Measurements from ENCODE around the gene FSCB. TPM values are rescaled to one million over a fixed set of nuclear protein-coding genes. Genes with fewer than 3 reads are reported as not detected.

Gene FSCB
- not detected for polyA plus RNA-seq (2013, experiment 1 of 2)
- polyA plus RNA-seq (2013, experiment 2 of 2) = not detected

- no CpG with 5 or more reads among the region's 1 CpG for WGBS, 2 donors (ENCODE audit: extremely low coverage in 2 of 2, insufficient read length in 2 of 2, insufficient replicate concordance in 1 of 2)
- Histone ChIP-seq H2BK120ac (ENCODE audit: low read depth, low read length) (no peak within 1 kb of the TSS), H4K91ac (ENCODE audit: low read depth, low read length, poor library complexity) (no peak within 1 kb of the TSS), H3K27me3 (ENCODE audit: control insufficient read depth in 3 of 3, insufficient read depth in 3 of 3, low read depth in 1 of 3, low read length in 3 of 3) (no peaks in the 10 kb centered on the region), H2AK5ac (ENCODE audit: low read depth, low read length) (no peak within 1 kb of the TSS), H3K36me3 (replicated peaks in 1 of 2; ENCODE audit: control insufficient read depth in 2 of 2, insufficient read depth in 2 of 2, low read length in 2 of 2) (no peaks in the 10 kb centered on the region), H3K9me3 (replicated peaks in 1 of 2; ENCODE audit: control insufficient read depth in 2 of 2, insufficient read depth in 1 of 2, low read depth in 1 of 2, low read length in 2 of 2) (no peaks in the 10 kb centered on the region), H2BK12ac (ENCODE audit: low read length) (no peak within 1 kb of the TSS), H3K9ac (ENCODE audit: low read depth, low read length, poor library complexity) (no peak within 1 kb of the TSS), H4K8ac (ENCODE audit: low read depth, low read length) (no peak within 1 kb of the TSS), H3K4me1 (ENCODE audit: control insufficient read depth in 2 of 2, insufficient read depth in 1 of 2, low read depth in 1 of 2, low read length in 2 of 2) (no peaks in the 10 kb centered on the region), H3K23ac (ENCODE audit: low read depth, low read length, poor library complexity) (no peak within 1 kb of the TSS), H3K4ac (ENCODE audit: low read length) (no peak within 1 kb of the TSS), H2BK5ac (ENCODE audit: low read length) (no peak within 1 kb of the TSS), H3K27ac (replicated peaks; ENCODE audit: low read length) (no peak within 1 kb of the TSS), H3K18ac (ENCODE audit: low read length) (no peak within 1 kb of the TSS), H3K14ac (ENCODE audit: low read length) (no peak within 1 kb of the TSS), H3K79me1 (ENCODE audit: low read depth, low read length) (no peaks in the 10 kb centered on the region), H3K4me3 (ENCODE audit: low read length in 2 of 2) (no peak within 1 kb of the TSS), H3K4me2 (ENCODE audit: insufficient read depth, low read length, poor library complexity, severe bottlenecking) (no peak within 1 kb of the TSS), H2AFZ (ENCODE audit: low read length) (no peak within 1 kb of the TSS), H2BK15ac (ENCODE audit: low read length) (no peak within 1 kb of the TSS)
- DNase-seq (ENCODE audit: low spot score) = no peak
Measured at GRCh38 chr14:44507183-44507582, at the start of gene FSCB. TSS of gene FSCB (minus strand) at chr14:44507283. CDS start at chr14:44506987, 296 bp downstream.

GRCh38 chr14:44531658-44532057 lies 24.6 kb upstream of the FSCB start:
- H4K91ac ChIP-seq (ENCODE audit: low read depth, low read length, poor library complexity) = no peak overlapping the region
- H2BK5ac ChIP-seq (ENCODE audit: low read length) = no peak overlapping the region
- no CpG with 5 or more reads among the region's 2 CpGs for WGBS, 2 donors (ENCODE audit: extremely low coverage in 2 of 2, insufficient read length in 2 of 2, insufficient replicate concordance in 1 of 2)
- no peak overlapping the region for H4K8ac ChIP-seq (ENCODE audit: low read depth, low read length)
- no peaks in the 10 kb centered on the region for H3K79me1 ChIP-seq (ENCODE audit: low read depth, low read length)
- no peak overlapping the region for H2AFZ ChIP-seq (ENCODE audit: low read length)
- no peak overlapping the region for H3K9ac ChIP-seq (ENCODE audit: low read depth, low read length, poor library complexity)
- H3K36me3 ChIP-seq (replicated peaks in 1 of 2; ENCODE audit: control insufficient read depth in 2 of 2, insufficient read depth in 2 of 2, low read length in 2 of 2) = no peaks in the 10 kb centered on the region
- H3K4me1 ChIP-seq (ENCODE audit: control insufficient read depth in 2 of 2, insufficient read depth in 1 of 2, low read depth in 1 of 2, low read length in 2 of 2) = no peaks in the 10 kb centered on the region
- no peak for DNase-seq (ENCODE audit: low spot score)
- no peak overlapping the region for H3K23ac ChIP-seq (ENCODE audit: low read depth, low read length, poor library complexity)
- H3K4ac ChIP-seq (ENCODE audit: low read length) = no peak overlapping the region
- no peak overlapping the region for H3K18ac ChIP-seq (ENCODE audit: low read length)
- no peak overlapping the region for H2BK120ac ChIP-seq (ENCODE audit: low read depth, low read length)
- H3K27me3 ChIP-seq (ENCODE audit: control insufficient read depth in 3 of 3, insufficient read depth in 3 of 3, low read depth in 1 of 3, low read length in 3 of 3) = no peaks in the 10 kb centered on the region
- no peak overlapping the region for H3K27ac ChIP-seq (replicated peaks; ENCODE audit: low read length)
- H2BK12ac ChIP-seq (ENCODE audit: low read length) = no peak overlapping the region
- no peak overlapping the region for H2AK5ac ChIP-seq (ENCODE audit: low read depth, low read length)
- H2BK15ac ChIP-seq (ENCODE audit: low read length) = no peak overlapping the region
- no peak overlapping the region for H3K4me3 ChIP-seq (ENCODE audit: low read length in 2 of 2)
- H3K14ac ChIP-seq (ENCODE audit: low read length) = no peak overlapping the region
- no peak overlapping the region for H3K4me2 ChIP-seq (ENCODE audit: insufficient read depth, low read length, poor library complexity, severe bottlenecking)
- no peaks in the 10 kb centered on the region for H3K9me3 ChIP-seq (replicated peaks in 1 of 2; ENCODE audit: control insufficient read depth in 2 of 2, insufficient read depth in 1 of 2, low read depth in 1 of 2, low read length in 2 of 2)

GRCh38 chr14:44530475-44530874 lies 23.4 kb upstream of the FSCB start:
- WGBS, 2 donors (ENCODE audit: extremely low coverage in 2 of 2, insufficient read length in 2 of 2, insufficient replicate concordance in 1 of 2) = no CpG with 5 or more reads among the region's 3 CpGs
- no peak overlapping the region for H3K9ac ChIP-seq (ENCODE audit: low read depth, low read length, poor library complexity)
- no peaks in the 10 kb centered on the region for H3K79me1 ChIP-seq (ENCODE audit: low read depth, low read length)
- no peak overlapping the region for H4K91ac ChIP-seq (ENCODE audit: low read depth, low read length, poor library complexity)
- no peak for DNase-seq (ENCODE audit: low spot score)
- H3K14ac ChIP-seq (ENCODE audit: low read length) = no peak overlapping the region
- no peak overlapping the region for H3K27ac ChIP-seq (replicated peaks; ENCODE audit: low read length)
- H2AFZ ChIP-seq (ENCODE audit: low read length) = no peak overlapping the region
- H2BK120ac ChIP-seq (ENCODE audit: low read depth, low read length) = no peak overlapping the region
- H3K9me3 ChIP-seq (replicated peaks in 1 of 2; ENCODE audit: control insufficient read depth in 2 of 2, insufficient read depth in 1 of 2, low read depth in 1 of 2, low read length in 2 of 2) = no peaks in the 10 kb centered on the region
- no peaks in the 10 kb centered on the region for H3K27me3 ChIP-seq (ENCODE audit: control insufficient read depth in 3 of 3, insufficient read depth in 3 of 3, low read depth in 1 of 3, low read length in 3 of 3)
- no peak overlapping the region for H4K8ac ChIP-seq (ENCODE audit: low read depth, low read length)
- H3K4me3 ChIP-seq (ENCODE audit: low read length in 2 of 2) = no peak overlapping the region
- no peak overlapping the region for H2AK5ac ChIP-seq (ENCODE audit: low read depth, low read length)
- H3K36me3 ChIP-seq (replicated peaks in 1 of 2; ENCODE audit: control insufficient read depth in 2 of 2, insufficient read depth in 2 of 2, low read length in 2 of 2) = no peaks in the 10 kb centered on the region
- H3K4me1 ChIP-seq (ENCODE audit: control insufficient read depth in 2 of 2, insufficient read depth in 1 of 2, low read depth in 1 of 2, low read length in 2 of 2) = no peaks in the 10 kb centered on the region
- H2BK15ac ChIP-seq (ENCODE audit: low read length) = no peak overlapping the region
- no peak overlapping the region for H2BK12ac ChIP-seq (ENCODE audit: low read length)
- H3K18ac ChIP-seq (ENCODE audit: low read length) = no peak overlapping the region
- H3K4ac ChIP-seq (ENCODE audit: low read length) = no peak overlapping the region
- no peak overlapping the region for H3K23ac ChIP-seq (ENCODE audit: low read depth, low read length, poor library complexity)
- no peak overlapping the region for H2BK5ac ChIP-seq (ENCODE audit: low read length)
- H3K4me2 ChIP-seq (ENCODE audit: insufficient read depth, low read length, poor library complexity, severe bottlenecking) = no peak overlapping the region

GRCh38 chr14:44529026-44529425 lies 21.9 kb upstream of the FSCB start:
- no peak overlapping the region for H2BK15ac ChIP-seq (ENCODE audit: low read length)
- H3K27ac ChIP-seq (replicated peaks; ENCODE audit: low read length) = no peak overlapping the region
- H2AFZ ChIP-seq (ENCODE audit: low read length) = no peak overlapping the region
- no peak overlapping the region for H3K18ac ChIP-seq (ENCODE audit: low read length)
- no peak overlapping the region for H2AK5ac ChIP-seq (ENCODE audit: low read depth, low read length)
- no CpG with 5 or more reads among the region's 1 CpG for WGBS, 2 donors (ENCODE audit: extremely low coverage in 2 of 2, insufficient read length in 2 of 2, insufficient replicate concordance in 1 of 2)
- no peaks in the 10 kb centered on the region for H3K9me3 ChIP-seq (replicated peaks in 1 of 2; ENCODE audit: control insufficient read depth in 2 of 2, insufficient read depth in 1 of 2, low read depth in 1 of 2, low read length in 2 of 2)
- H3K9ac ChIP-seq (ENCODE audit: low read depth, low read length, poor library complexity) = no peak overlapping the region
- H4K91ac ChIP-seq (ENCODE audit: low read depth, low read length, poor library complexity) = no peak overlapping the region
- no peak overlapping the region for H3K23ac ChIP-seq (ENCODE audit: low read depth, low read length, poor library complexity)
- H3K79me1 ChIP-seq (ENCODE audit: low read depth, low read length) = no peaks in the 10 kb centered on the region
- no peak overlapping the region for H2BK5ac ChIP-seq (ENCODE audit: low read length)
- H3K14ac ChIP-seq (ENCODE audit: low read length) = no peak overlapping the region
- H3K4me2 ChIP-seq (ENCODE audit: insufficient read depth, low read length, poor library complexity, severe bottlenecking) = no peak overlapping the region
- H3K27me3 ChIP-seq (ENCODE audit: control insufficient read depth in 3 of 3, insufficient read depth in 3 of 3, low read depth in 1 of 3, low read length in 3 of 3) = no peaks in the 10 kb centered on the region
- H3K4me3 ChIP-seq (ENCODE audit: low read length in 2 of 2) = no peak overlapping the region
- H4K8ac ChIP-seq (ENCODE audit: low read depth, low read length) = no peak overlapping the region
- H2BK12ac ChIP-seq (ENCODE audit: low read length) = no peak overlapping the region
- no peaks in the 10 kb centered on the region for H3K36me3 ChIP-seq (replicated peaks in 1 of 2; ENCODE audit: control insufficient read depth in 2 of 2, insufficient read depth in 2 of 2, low read length in 2 of 2)
- H2BK120ac ChIP-seq (ENCODE audit: low read depth, low read length) = no peak overlapping the region
- DNase-seq (ENCODE audit: low spot score) = no peak
- no peak overlapping the region for H3K4ac ChIP-seq (ENCODE audit: low read length)
- no peaks in the 10 kb centered on the region for H3K4me1 ChIP-seq (ENCODE audit: control insufficient read depth in 2 of 2, insufficient read depth in 1 of 2, low read depth in 1 of 2, low read length in 2 of 2)
